ENCODE data around the gene RBBP4.

Gene RBBP4

DNA sequence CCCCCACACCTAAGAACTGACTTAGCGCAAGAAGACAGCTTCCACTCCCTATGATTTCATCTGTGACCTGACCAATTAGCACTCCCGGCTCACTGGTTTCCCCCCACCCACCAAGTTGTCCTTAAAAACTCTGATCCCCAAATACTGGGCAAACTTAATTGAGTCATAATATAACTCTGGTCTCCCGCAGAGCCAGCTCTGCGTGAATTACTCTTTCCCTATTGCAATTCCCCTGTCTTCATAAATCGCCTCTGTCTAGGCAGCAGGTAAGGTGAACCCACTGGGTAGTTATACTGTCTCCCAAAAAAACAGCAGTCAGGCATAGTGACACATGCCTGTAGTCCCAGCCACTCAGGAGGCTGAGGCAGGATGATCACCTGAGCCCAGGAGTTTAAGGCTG, 37.5 kb upstream of the RBBP4 start:
- TF ChIP-seq, protein P1, sequence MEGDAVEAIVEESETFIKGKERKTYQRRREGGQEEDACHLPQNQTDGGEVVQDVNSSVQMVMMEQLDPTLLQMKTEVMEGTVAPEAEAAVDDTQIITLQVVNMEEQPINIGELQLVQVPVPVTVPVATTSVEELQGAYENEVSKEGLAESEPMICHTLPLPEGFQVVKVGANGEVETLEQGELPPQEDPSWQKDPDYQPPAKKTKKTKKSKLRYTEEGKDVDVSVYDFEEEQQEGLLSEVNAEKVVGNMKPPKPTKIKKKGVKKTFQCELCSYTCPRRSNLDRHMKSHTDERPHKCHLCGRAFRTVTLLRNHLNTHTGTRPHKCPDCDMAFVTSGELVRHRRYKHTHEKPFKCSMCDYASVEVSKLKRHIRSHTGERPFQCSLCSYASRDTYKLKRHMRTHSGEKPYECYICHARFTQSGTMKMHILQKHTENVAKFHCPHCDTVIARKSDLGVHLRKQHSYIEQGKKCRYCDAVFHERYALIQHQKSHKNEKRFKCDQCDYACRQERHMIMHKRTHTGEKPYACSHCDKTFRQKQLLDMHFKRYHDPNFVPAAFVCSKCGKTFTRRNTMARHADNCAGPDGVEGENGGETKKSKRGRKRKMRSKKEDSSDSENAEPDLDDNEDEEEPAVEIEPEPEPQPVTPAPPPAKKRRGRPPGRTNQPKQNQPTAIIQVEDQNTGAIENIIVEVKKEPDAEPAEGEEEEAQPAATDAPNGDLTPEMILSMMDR (IDR thresholded peaks at IDR 0.05; ENCODE audit: insufficient read depth, missing control alignments) = no peak
- FAIRE-seq (no peak), DNase-seq (ENCODE audit: insufficient read length, low spot score) (no peak)

DNA sequence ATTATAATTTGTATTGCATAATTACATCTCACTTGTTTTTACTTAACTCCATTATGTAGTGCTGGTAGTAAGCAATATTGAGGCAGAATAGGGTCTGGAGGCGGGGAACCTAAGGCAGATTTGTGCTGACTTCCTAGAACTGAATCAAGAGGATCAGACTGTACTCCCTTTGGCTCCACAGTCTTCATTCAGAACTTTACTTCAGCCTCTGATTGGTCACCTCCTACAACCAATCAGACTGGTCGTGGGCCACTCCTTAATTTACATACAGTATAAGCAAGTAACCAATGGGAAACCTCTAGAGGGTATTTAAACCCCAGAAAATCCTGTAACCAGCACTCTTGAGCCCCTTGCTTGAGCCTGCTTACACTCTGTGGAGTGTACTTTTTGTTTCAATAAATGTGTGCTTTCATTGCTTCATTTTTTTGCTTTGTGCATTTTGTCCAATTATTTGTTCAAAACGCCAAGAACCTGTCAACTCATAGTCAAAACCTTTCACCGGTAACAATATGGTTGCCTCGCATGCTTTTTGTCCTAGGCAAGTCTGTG, 32.3 kb upstream of the RBBP4 start:
- TF ChIP-seq, protein P1 (IDR thresholded peaks at IDR 0.05; ENCODE audit: insufficient read depth, missing control alignments) = no peak
- DNase-seq (ENCODE audit: insufficient read length, low spot score) (no peak), FAIRE-seq (no peak)

DNA sequence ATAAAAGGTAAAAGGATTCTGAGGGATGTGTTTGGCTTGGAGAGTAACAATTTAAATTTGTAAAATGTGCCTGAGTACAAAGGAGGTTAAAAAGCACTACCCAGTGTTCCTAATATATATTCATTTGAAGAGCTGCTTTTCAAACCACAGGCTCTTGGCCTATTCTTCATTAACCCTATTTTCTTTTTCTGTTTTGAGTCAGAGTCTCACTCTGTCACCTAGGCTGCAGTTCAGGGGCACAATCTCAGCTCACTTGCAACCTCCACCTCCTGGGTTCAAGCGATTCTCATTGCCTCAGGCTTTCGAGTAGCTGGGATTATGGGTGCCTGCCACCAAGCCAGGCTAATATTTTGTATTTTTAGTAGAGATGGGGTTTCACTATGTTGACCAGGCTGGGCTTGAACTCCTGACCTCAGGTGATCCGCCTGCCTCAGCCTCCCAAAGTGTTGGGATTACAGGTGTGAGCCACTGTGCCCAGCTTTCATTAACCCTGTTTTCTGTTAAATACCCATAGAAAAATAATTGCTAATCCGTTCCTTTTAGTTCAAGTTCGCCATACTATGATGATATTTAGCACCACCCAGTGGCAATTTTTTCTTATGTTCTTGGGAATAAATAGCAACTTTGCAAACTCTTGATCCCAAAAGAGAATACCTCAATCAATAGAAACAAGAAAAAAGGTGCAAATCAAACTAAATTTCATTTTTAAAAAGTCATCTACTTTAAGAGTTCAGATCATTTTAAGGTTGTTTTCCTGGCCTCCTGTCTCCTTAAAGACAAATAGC, 31.1 kb upstream of the RBBP4 start:
- TF ChIP-seq, protein P1 (IDR thresholded peaks at IDR 0.05; ENCODE audit: insufficient read depth, missing control alignments) = peak; percentile 24
- DNase-seq (ENCODE audit: insufficient read length, low spot score) (no peak), FAIRE-seq (no peak)

DNA sequence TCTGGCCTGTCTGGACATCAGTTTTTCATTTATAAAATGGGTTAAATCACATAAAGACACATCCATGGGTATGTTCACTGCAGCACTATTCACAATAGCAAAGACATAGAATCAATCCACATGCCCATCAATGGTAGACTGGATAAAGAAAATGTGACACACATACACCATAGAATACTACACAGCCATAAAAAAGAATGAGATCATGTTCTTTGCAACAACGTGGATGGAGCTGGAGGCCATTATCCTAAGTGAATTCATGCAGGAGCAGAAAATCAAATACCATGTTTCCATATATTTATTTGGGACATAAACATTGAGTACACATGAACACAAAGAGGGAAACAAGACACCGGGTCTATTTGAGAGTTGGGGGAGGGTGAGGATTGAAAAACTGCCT, 28.8 kb upstream of the RBBP4 start:
- TF ChIP-seq, protein P1 (IDR thresholded peaks at IDR 0.05; ENCODE audit: insufficient read depth, missing control alignments) = no peak
- no peak for DNase-seq (ENCODE audit: insufficient read length, low spot score)
- FAIRE-seq = no peak

DNA sequence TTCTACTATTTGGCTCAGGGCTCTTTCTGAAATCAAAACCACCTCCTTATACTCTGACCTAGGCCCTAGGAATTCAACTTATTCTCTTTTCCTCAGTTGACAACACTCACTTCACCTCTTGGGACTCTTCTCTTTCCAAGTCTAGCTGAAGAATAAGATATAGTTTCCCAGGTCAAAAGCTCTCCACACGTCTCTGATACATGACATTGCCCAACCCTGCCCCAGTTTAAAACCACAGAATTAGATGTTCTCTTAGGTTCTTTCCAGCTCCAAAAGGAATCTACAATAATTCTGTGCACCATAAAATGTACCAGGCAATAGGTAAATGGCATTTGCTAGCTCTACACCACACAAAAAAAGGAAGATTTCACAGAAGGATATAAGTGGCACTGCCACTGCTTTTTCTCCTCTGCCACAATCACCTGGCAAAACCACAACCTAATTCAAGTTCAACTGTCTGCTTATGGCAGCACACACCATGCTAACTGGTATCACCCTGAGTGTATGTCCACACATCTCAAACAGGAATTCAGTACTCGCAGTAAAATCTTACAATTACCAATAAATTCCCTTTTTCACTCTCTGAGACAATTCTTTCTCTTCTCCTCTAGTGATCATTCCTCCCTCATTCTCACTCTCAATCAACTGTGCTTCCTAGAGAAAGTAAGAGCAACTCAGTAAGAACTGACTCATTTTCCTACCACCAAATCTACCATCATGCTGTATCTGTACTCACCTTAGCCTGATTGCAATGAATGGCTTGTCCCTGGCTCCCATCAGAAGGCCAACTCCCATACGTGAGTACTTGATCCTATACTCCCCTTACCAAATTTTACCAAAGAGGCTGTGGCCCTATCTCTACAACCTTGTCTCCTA, 28.0 kb upstream of the RBBP4 start:
- DNase-seq (ENCODE audit: insufficient read length, low spot score) (no peak), FAIRE-seq (no peak)
- TF ChIP-seq, protein P1 (IDR thresholded peaks at IDR 0.05; ENCODE audit: insufficient read depth, missing control alignments) = no peak

DNA sequence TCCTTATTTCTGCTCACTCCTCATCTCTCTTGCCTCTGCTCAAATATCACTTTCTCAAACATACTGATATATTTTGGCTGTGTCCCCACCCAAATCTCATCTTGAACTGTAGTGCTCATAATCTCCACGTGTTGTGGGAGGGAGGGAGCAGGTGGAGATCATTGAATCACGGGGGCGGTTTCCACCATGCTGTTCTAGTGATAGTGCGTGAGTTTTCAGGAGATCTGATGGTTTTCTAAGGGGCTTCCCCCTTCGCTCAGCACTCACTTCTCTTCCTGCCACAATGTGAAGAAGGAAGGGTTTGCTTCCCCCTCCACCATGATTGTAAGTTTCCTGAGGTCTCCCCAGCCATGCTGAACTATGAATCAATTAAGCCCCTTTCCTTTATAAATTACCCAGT, 27.2 kb upstream of the RBBP4 start:
- no peak for FAIRE-seq
- DNase-seq (ENCODE audit: insufficient read length, low spot score) = no peak
- TF ChIP-seq, protein P1 (IDR thresholded peaks at IDR 0.05; ENCODE audit: insufficient read depth, missing control alignments) = no peak
